Ammon's horn (tissue), 1 donor: ENCODE measurements around the gene COX10.
"Not testable (repeated sequence)": the region's sequence is repeated elsewhere in the genome, so short reads cannot be mapped to it uniquely, and the experiment has no call there.

Experiments
- DNase-seq: peaks from one replicate; pipeline ENCODE4 v3.0.0-alpha.2; 2016; ENCODE audit warnings: low spot score

Gene COX10

GRCh38 chr17:14177801-14178200, 108.5 kb downstream of the COX10 start:
- not testable (repeated sequence) for DNase-seq

GRCh38 chr17:14179951-14180350, 110.6 kb downstream of the COX10 start:
- DNase-seq: not testable (repeated sequence)

- DNase-seq: not testable (repeated sequence)
Measured at GRCh38 chr17:14182084-14182483, 112.8 kb downstream of the COX10 start.

GRCh38 chr17:14184536-14184935, 115.2 kb downstream of the COX10 start:
- DNase-seq: not testable (repeated sequence)

GRCh38 chr17:14186443-14186842, 117.1 kb downstream of the COX10 start:
- not testable (repeated sequence) for DNase-seq

- not testable (repeated sequence) for DNase-seq
Measured at GRCh38 chr17:14190774-14191173, 121.5 kb downstream of the COX10 start.

- DNase-seq: not testable (repeated sequence)
Measured at GRCh38 chr17:14191469-14191868, 122.2 kb downstream of the COX10 start.

GRCh38 chr17:14192039-14192438, 122.7 kb downstream of the COX10 start:
- not testable (repeated sequence) for DNase-seq

GRCh38 chr17:14192636-14193344, 123.5 kb downstream of the COX10 start:
- not testable (repeated sequence) for DNase-seq

- no peak for DNase-seq
Measured at GRCh38 chr17:14196377-14196997, 127.2 kb downstream of the COX10 start.

GRCh38 chr17:14197057-14197456, 127.8 kb downstream of the COX10 start:
- DNase-seq: no peak

- peak; percentile 26 for DNase-seq
Measured at GRCh38 chr17:14197586-14197985, 128.3 kb downstream of the COX10 start.

- no peak for DNase-seq
Measured at GRCh38 chr17:14198013-14198412, 128.7 kb downstream of the COX10 start.

GRCh38 chr17:14198575-14198974, 129.3 kb downstream of the COX10 start:
- no peak for DNase-seq

GRCh38 chr17:14199601-14200000, 130.3 kb downstream of the COX10 start:
- no peak for DNase-seq

- DNase-seq: no peak
Measured at GRCh38 chr17:14200354-14200753, 131.1 kb downstream of the COX10 start.

GRCh38 chr17:14201021-14201987, 132.0 kb downstream of the COX10 start:
- peak; percentile 21 for DNase-seq

- no peak for DNase-seq
Measured at GRCh38 chr17:14201988-14202380, 132.7 kb downstream of the COX10 start.

GRCh38 chr17:14202388-14203166, 133.3 kb downstream of the COX10 start:
- no peak for DNase-seq

GRCh38 chr17:14203388-14203787, 134.1 kb downstream of the COX10 start:
- no peak for DNase-seq

GRCh38 chr17:14204084-14204483, 134.8 kb downstream of the COX10 start:
- no peak for DNase-seq

GRCh38 chr17:14204546-14204945, 135.2 kb downstream of the COX10 start:
- DNase-seq: no peak
